A549 (cell line): ENCODE measurements around the gene PIK3CA.

ENCODE experiments used
- EP300 ChIP-seq, 2 experiments: fragments of >200 bp; sonication (Bioruptor Twin); formaldehyde crosslinking; IDR thresholded peaks; 2 replicates in 1 of 2; 3 replicates in 1 of 2; pipeline ENCODE4 v1.6.1; 2016 to 2017
- FOSL2 ChIP-seq, 2 experiments: fragments of 450-650 bp in 1 of 2; fragments of >200 bp in 1 of 2; sonication (Bioruptor Twin) in 1 of 2; formaldehyde crosslinking; IDR thresholded peaks; 2 replicates each; pipeline versions ENCODE4 v1.5.0 to v1.6.1; 2016 to 2020; ENCODE audit warnings: mild to moderate bottlenecking in 1 of 2, moderate library complexity in 1 of 2
- HDAC2 ChIP-seq: fragments of 200-600 bp; sonication (generic); IDR thresholded peaks from 2 replicates; pipeline ENCODE4 v1.6.1; 2016
- PHF8 ChIP-seq: fragments of 200-600 bp; sonication (generic); IDR thresholded peaks from 2 replicates; pipeline ENCODE4 v1.6.1; 2016; ENCODE audit warnings: low read depth, mild to moderate bottlenecking, antibody characterized with exemption, moderate library complexity, borderline replicate concordance
- POLR2A ChIP-seq: IDR thresholded peaks from 2 replicates; pipeline ENCODE4 v1.6.1; 2012; ENCODE audit warnings: mild to moderate bottlenecking, low read length
- POLR2AphosphoS2 ChIP-seq: conservative IDR thresholded peaks from 2 replicates; pipeline ENCODE4 v1.6.1; 2012; ENCODE audit warnings: low read length, improper control_type of control experiment, inconsistent platforms
- RAD21 ChIP-seq, 2 experiments: fragments of >200 bp in 1 of 2; sonication (Bioruptor Twin) in 1 of 2; formaldehyde crosslinking in 1 of 2; IDR thresholded peaks in 1 of 2; conservative IDR thresholded peaks in 1 of 2; 2 replicates in 1 of 2; 3 replicates in 1 of 2; pipeline ENCODE4 v1.6.1; 2012 to 2018; ENCODE audit warnings: inconsistent platforms in 1 of 2
- SMC3 ChIP-seq: fragments of >200 bp; sonication (Bioruptor Twin); formaldehyde crosslinking; IDR thresholded peaks from 3 replicates; pipeline ENCODE4 v1.6.1; 2018; ENCODE audit warnings: inconsistent platforms
- TF ChIP-seq, protein P1 (sequence below): fragments of >200 bp; sonication (Bioruptor Twin); formaldehyde crosslinking; IDR thresholded peaks from 3 replicates; pipeline ENCODE4 v1.5.1; 2016
- TF ChIP-seq, protein P2 (sequence below): fragments of >200 bp; sonication (Bioruptor Twin); formaldehyde crosslinking; IDR thresholded peaks from 3 replicates; pipeline ENCODE4 v1.6.1; 2016
- TF ChIP-seq, protein P3 (sequence below): fragments of 200-600 bp; sonication (generic); IDR thresholded peaks from 2 replicates; pipeline ENCODE4 v1.6.1; 2016; ENCODE audit warnings: antibody characterized with exemption, mild to moderate bottlenecking, moderate library complexity
- TF ChIP-seq, protein P4 (sequence below): IDR thresholded peaks from 2 replicates; pipeline ENCODE4 v1.6.1; 2012

DNA sequence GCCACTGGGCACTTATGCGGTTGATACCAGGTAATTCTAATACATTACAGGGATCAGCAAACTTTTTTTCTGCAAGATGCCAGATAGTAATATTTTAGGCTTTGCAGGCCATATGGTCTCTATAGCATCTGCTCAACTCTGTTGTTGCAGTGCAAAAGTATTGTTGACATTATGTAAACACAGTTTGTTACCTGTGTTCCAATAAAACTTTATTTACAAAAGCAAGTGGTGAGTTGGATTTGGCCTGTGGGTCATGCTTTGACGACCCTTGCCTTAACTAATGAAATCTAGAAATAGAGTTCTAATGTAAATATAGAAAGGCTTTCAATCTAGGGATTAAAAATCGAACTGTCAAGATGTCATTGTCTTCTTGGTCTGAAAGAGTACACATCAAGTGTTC lies 44.4 kb downstream of the PIK3CA start:
- TF ChIP-seq, protein P1, sequence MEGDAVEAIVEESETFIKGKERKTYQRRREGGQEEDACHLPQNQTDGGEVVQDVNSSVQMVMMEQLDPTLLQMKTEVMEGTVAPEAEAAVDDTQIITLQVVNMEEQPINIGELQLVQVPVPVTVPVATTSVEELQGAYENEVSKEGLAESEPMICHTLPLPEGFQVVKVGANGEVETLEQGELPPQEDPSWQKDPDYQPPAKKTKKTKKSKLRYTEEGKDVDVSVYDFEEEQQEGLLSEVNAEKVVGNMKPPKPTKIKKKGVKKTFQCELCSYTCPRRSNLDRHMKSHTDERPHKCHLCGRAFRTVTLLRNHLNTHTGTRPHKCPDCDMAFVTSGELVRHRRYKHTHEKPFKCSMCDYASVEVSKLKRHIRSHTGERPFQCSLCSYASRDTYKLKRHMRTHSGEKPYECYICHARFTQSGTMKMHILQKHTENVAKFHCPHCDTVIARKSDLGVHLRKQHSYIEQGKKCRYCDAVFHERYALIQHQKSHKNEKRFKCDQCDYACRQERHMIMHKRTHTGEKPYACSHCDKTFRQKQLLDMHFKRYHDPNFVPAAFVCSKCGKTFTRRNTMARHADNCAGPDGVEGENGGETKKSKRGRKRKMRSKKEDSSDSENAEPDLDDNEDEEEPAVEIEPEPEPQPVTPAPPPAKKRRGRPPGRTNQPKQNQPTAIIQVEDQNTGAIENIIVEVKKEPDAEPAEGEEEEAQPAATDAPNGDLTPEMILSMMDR, result no peak
- TF ChIP-seq EP300 (IDR thresholded peaks at IDR 0.05) (no peak), FOSL2 (IDR thresholded peaks at IDR 0.05) (no peak), FOSL2 (CRISPR knock-in tag; IDR thresholded peaks at IDR 0.05) (no peak), SMC3 (no peak), POLR2A (no peak), POLR2AphosphoS2 (no peak), PHF8 (no peak), RAD21 (conservative IDR thresholded peaks at IDR 0.05 in 1 of 2, IDR thresholded peaks at IDR 0.05 in 1 of 2) (no peak), HDAC2 (no peak)
- TF ChIP-seq, protein P2, sequence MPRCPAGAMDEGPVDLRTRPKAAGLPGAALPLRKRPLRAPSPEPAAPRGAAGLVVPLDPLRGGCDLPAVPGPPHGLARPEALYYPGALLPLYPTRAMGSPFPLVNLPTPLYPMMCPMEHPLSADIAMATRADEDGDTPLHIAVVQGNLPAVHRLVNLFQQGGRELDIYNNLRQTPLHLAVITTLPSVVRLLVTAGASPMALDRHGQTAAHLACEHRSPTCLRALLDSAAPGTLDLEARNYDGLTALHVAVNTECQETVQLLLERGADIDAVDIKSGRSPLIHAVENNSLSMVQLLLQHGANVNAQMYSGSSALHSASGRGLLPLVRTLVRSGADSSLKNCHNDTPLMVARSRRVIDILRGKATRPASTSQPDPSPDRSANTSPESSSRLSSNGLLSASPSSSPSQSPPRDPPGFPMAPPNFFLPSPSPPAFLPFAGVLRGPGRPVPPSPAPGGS, result no peak
- TF ChIP-seq, protein P3, sequence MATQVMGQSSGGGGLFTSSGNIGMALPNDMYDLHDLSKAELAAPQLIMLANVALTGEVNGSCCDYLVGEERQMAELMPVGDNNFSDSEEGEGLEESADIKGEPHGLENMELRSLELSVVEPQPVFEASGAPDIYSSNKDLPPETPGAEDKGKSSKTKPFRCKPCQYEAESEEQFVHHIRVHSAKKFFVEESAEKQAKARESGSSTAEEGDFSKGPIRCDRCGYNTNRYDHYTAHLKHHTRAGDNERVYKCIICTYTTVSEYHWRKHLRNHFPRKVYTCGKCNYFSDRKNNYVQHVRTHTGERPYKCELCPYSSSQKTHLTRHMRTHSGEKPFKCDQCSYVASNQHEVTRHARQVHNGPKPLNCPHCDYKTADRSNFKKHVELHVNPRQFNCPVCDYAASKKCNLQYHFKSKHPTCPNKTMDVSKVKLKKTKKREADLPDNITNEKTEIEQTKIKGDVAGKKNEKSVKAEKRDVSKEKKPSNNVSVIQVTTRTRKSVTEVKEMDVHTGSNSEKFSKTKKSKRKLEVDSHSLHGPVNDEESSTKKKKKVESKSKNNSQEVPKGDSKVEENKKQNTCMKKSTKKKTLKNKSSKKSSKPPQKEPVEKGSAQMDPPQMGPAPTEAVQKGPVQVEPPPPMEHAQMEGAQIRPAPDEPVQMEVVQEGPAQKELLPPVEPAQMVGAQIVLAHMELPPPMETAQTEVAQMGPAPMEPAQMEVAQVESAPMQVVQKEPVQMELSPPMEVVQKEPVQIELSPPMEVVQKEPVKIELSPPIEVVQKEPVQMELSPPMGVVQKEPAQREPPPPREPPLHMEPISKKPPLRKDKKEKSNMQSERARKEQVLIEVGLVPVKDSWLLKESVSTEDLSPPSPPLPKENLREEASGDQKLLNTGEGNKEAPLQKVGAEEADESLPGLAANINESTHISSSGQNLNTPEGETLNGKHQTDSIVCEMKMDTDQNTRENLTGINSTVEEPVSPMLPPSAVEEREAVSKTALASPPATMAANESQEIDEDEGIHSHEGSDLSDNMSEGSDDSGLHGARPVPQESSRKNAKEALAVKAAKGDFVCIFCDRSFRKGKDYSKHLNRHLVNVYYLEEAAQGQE, result no peak
- TF ChIP-seq, protein P4, sequence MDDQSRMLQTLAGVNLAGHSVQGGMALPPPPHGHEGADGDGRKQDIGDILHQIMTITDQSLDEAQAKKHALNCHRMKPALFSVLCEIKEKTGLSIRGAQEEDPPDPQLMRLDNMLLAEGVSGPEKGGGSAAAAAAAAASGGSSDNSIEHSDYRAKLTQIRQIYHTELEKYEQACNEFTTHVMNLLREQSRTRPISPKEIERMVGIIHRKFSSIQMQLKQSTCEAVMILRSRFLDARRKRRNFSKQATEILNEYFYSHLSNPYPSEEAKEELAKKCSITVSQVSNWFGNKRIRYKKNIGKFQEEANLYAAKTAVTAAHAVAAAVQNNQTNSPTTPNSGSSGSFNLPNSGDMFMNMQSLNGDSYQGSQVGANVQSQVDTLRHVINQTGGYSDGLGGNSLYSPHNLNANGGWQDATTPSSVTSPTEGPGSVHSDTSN, result no peak
